ENCODE measurements around the gene ADGRD2.

The ADGRD2 gene

DNA sequence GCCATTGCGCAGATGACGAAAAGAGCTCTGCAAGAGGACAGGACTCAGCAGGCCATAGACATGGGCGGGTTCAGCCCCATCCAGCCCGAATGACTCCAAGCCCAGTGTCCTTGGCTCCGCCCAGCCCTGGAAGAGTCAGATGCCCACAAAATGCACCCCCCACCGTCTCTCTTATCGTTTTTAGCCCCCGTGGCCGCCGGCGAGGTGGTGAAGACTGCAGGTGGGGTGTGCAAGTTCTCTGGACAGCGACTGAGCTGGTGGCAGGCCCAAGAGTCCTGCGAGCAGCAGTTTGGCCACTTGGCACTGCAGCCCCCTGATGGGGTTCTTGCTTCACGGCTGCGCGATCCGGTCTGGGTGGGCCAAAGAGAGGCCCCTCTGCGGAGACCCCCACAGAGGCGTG lies 2.1 kb downstream of the ADGRD2 start:
- H3K36me3 ChIP-seq (ENCODE audit: control insufficient read depth, low read depth, low read length), result no peaks in the 10 kb centered on the region
- H3K27ac ChIP-seq (ENCODE audit: low read length), result no peak overlapping the region
- no peak overlapping the region for H3K9ac ChIP-seq (ENCODE audit: low read length)
- H3K27me3 ChIP-seq (ENCODE audit: control insufficient read depth, insufficient read depth, low read length), result peaks cover 36% of the 10 kb centered on the region
- peaks cover 8% of the 10 kb centered on the region for H3K4me1 ChIP-seq (ENCODE audit: control insufficient read depth, low read depth, low read length)
- H3K4me3 ChIP-seq (ENCODE audit: low read length), result no peak overlapping the region
- H3K9me3 ChIP-seq (ENCODE audit: control insufficient read depth, low read depth, low read length), result no peaks in the 10 kb centered on the region

GRCh38 chr9:124452841-124453585 lies 2.8 kb downstream of the ADGRD2 start:
- peaks cover 36% of the 10 kb centered on the region for H3K27me3 ChIP-seq (ENCODE audit: control insufficient read depth, insufficient read depth, low read length)
- H3K4me1 ChIP-seq (ENCODE audit: control insufficient read depth, low read depth, low read length), result peaks cover 8% of the 10 kb centered on the region
- no peak overlapping the region for H3K9ac ChIP-seq (ENCODE audit: low read length)
- no peaks in the 10 kb centered on the region for H3K36me3 ChIP-seq (ENCODE audit: control insufficient read depth, low read depth, low read length)
- no peak overlapping the region for H3K27ac ChIP-seq (ENCODE audit: low read length)
- no peaks in the 10 kb centered on the region for H3K9me3 ChIP-seq (ENCODE audit: control insufficient read depth, low read depth, low read length)
- H3K4me3 ChIP-seq (ENCODE audit: low read length), result peak overlapping the region; percentile 39

DNA sequence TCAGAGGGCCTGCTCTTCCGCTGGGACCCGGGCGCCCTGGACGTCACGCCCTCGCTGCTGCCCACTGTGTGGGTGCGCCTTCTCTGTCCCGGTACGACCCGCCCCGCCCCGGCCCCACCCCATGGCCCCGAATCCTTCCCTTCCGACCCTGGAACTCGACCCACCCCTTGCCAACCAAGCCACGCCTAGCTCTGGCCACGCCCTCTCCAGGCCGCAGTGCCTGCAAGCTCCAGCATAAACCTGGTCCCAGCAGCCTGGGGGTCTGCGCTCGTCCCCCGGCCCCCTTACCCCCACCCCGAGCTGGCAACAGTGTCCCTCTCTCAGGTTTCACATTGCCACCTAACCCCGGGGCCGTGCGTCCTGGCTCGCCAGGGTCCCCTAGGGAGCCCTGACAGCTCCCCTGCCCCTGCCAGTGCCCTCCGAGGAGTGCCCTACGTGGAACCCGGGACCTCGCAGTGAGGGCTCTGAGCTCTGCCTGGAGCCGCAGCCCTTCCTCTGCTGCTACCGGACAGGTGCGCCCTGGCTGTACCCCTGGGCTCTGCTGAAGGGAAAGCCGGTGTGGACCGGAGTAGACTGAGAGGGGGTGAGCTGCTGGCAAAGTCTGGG lies 3.4 kb downstream of the ADGRD2 start:
- peak overlapping the region; percentile 39 for H3K4me3 ChIP-seq (ENCODE audit: low read length)
- no peak overlapping the region for H3K9ac ChIP-seq (ENCODE audit: low read length)

GRCh38 chr9:124454296-124454695 lies 4.0 kb downstream of the ADGRD2 start:
- H3K4me3 ChIP-seq (ENCODE audit: low read length), result no peak overlapping the region
- no peaks in the 10 kb centered on the region for H3K36me3 ChIP-seq (ENCODE audit: control insufficient read depth, low read depth, low read length)
- no peaks in the 10 kb centered on the region for H3K9me3 ChIP-seq (ENCODE audit: control insufficient read depth, low read depth, low read length)
- H3K9ac ChIP-seq (ENCODE audit: low read length), result no peak overlapping the region
- H3K27me3 ChIP-seq (ENCODE audit: control insufficient read depth, insufficient read depth, low read length), result peaks cover 36% of the 10 kb centered on the region
- H3K4me1 ChIP-seq (ENCODE audit: control insufficient read depth, low read depth, low read length), result peaks cover 8% of the 10 kb centered on the region
- no peak overlapping the region for H3K27ac ChIP-seq (ENCODE audit: low read length)

More for the DNA sequence above, 3.4 kb downstream of the ADGRD2 start:
- peaks cover 8% of the 10 kb centered on the region for H3K4me1 ChIP-seq (ENCODE audit: control insufficient read depth, low read depth, low read length)
- H3K27ac ChIP-seq (ENCODE audit: low read length), result no peak overlapping the region
- H3K9me3 ChIP-seq (ENCODE audit: control insufficient read depth, low read depth, low read length), result no peaks in the 10 kb centered on the region
- peaks cover 36% of the 10 kb centered on the region for H3K27me3 ChIP-seq (ENCODE audit: control insufficient read depth, insufficient read depth, low read length)
- H3K36me3 ChIP-seq (ENCODE audit: control insufficient read depth, low read depth, low read length), result no peaks in the 10 kb centered on the region

DNA sequence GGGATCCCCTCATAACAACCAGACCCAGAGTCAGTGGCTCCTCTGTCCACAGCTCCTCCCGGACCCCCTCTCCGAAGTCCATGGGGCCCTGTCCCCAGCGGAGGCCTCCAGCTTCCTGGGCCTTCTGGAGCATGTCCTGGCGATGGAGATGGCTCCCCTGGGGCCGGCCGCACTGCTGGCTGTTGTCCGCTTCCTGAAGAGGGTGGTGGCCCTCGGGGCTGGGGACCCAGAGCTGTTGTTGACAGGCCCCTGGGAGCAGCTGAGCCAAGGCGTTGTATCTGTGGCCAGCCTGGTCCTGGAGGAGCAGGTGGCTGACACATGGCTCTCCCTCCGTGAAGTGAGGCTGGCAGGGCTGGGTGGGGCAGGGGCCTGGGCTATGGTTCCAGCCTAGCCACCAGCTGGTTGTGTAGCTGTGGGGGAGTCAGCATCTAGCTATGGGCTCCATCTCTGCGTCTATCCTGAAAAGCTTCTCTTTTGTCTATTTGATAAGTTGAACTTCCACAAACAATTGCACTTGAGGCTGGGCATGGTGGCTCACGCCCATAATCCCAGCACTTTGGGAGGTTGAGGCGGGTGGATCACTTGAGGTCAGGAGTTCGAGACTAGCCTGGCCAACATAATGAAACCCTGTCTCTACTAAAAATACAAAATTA lies 4.7 kb downstream of the ADGRD2 start:
- H3K36me3 ChIP-seq (ENCODE audit: control insufficient read depth, low read depth, low read length), result no peaks in the 10 kb centered on the region
- H3K9me3 ChIP-seq (ENCODE audit: control insufficient read depth, low read depth, low read length), result no peaks in the 10 kb centered on the region
- no peak overlapping the region for H3K4me3 ChIP-seq (ENCODE audit: low read length)
- H3K9ac ChIP-seq (ENCODE audit: low read length), result no peak overlapping the region
- no peak overlapping the region for H3K27ac ChIP-seq (ENCODE audit: low read length)
- H3K27me3 ChIP-seq (ENCODE audit: control insufficient read depth, insufficient read depth, low read length), result peaks cover 36% of the 10 kb centered on the region
- H3K4me1 ChIP-seq (ENCODE audit: control insufficient read depth, low read depth, low read length), result peaks cover 8% of the 10 kb centered on the region

- Histone ChIP-seq H3K9ac (ENCODE audit: low read length) (no peak overlapping the region), H3K36me3 (ENCODE audit: control insufficient read depth, low read depth, low read length) (no peaks in the 10 kb centered on the region), H3K4me1 (ENCODE audit: control insufficient read depth, low read depth, low read length) (peaks cover 7% of the 10 kb centered on the region), H3K27me3 (ENCODE audit: control insufficient read depth, insufficient read depth, low read length) (peaks cover 31% of the 10 kb centered on the region), H3K4me3 (ENCODE audit: low read length) (no peak overlapping the region), H3K9me3 (ENCODE audit: control insufficient read depth, low read depth, low read length) (no peaks in the 10 kb centered on the region), H3K27ac (ENCODE audit: low read length) (no peak overlapping the region)
Observed at GRCh38 chr9:124455820-124456219, 5.6 kb downstream of the ADGRD2 start.

DNA sequence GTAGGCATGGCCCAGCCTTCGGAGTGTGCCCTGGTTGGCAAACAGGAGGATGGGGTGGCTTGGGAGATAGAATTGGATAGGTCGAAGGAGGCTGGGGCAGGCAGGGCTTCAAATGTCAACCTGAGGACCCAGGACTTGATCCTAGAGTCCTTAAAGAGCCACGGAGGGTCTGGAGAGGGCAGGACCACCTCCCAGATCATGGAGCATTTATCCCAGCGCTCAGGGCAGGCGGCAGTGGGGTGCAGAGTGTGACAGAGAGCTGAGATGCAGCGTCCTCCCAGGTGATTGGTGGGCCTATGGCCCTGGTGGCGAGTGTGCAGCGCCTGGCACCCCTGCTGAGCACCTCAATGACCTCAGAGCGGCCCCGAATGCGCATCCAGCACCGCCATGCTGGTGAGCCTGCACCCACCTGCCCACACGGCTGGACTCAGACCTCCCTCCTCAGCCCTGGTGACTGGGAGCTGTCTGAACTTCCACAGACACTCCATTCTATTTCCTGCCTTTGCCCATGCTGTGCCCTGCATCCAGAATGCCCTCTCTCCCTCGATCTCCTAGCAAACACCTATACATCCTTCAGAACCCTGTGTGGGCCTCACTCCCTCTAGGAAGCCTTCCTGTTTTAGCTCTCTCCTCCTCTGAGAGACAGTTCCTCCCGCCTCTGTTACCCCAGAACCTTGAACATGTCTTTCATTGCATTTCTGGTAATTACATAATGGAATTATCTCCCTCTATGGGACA lies 6.3 kb downstream of the ADGRD2 start:
- Histone ChIP-seq H3K9ac (ENCODE audit: low read length) (no peak overlapping the region), H3K4me1 (ENCODE audit: control insufficient read depth, low read depth, low read length) (no peaks in the 10 kb centered on the region), H3K9me3 (ENCODE audit: control insufficient read depth, low read depth, low read length) (no peaks in the 10 kb centered on the region), H3K36me3 (ENCODE audit: control insufficient read depth, low read depth, low read length) (no peaks in the 10 kb centered on the region), H3K4me3 (ENCODE audit: low read length) (no peak overlapping the region), H3K27me3 (ENCODE audit: control insufficient read depth, insufficient read depth, low read length) (peaks cover 25% of the 10 kb centered on the region), H3K27ac (ENCODE audit: low read length) (no peak overlapping the region)

GRCh38 chr9:124457079-124457886 lies 7.0 kb downstream of the ADGRD2 start:
- Histone ChIP-seq H3K27ac (ENCODE audit: low read length) (no peak overlapping the region), H3K4me3 (ENCODE audit: low read length) (no peak overlapping the region), H3K9ac (ENCODE audit: low read length) (no peak overlapping the region), H3K27me3 (ENCODE audit: control insufficient read depth, insufficient read depth, low read length) (peaks cover 17% of the 10 kb centered on the region), H3K9me3 (ENCODE audit: control insufficient read depth, low read depth, low read length) (no peaks in the 10 kb centered on the region), H3K36me3 (ENCODE audit: control insufficient read depth, low read depth, low read length) (no peaks in the 10 kb centered on the region), H3K4me1 (ENCODE audit: control insufficient read depth, low read depth, low read length) (no peaks in the 10 kb centered on the region)

DNA sequence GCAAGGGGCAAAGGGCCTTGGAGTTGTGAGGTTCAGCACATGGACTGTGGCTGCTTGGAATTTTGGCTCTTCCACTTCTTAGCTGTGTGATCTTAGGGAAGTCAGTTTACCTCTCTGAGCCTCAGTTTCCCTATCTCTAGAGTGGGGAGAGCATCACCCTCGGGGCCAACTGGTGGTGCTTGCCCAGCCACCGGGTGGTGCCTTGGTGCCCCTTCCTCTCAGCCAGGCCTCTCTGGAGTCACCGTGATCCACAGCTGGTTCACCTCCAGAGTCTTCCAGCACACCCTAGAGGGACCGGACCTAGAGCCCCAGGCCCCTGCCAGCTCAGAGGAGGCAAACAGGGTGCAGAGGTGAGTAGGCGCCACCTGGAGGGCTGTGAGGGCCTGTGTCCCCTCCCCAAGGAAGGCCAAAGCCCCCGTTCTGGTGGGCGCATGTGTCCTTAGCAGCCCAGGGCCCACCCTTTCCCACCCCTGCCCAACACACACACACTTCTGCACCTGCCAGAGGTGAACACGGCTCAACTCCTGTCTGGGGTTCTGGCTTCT lies 7.7 kb downstream of the ADGRD2 start:
- Histone ChIP-seq H3K9me3 (ENCODE audit: control insufficient read depth, low read depth, low read length) (no peaks in the 10 kb centered on the region), H3K27me3 (ENCODE audit: control insufficient read depth, insufficient read depth, low read length) (peaks cover 10% of the 10 kb centered on the region), H3K36me3 (ENCODE audit: control insufficient read depth, low read depth, low read length) (no peaks in the 10 kb centered on the region), H3K27ac (ENCODE audit: low read length) (no peak overlapping the region), H3K9ac (ENCODE audit: low read length) (no peak overlapping the region), H3K4me1 (ENCODE audit: control insufficient read depth, low read depth, low read length) (no peaks in the 10 kb centered on the region), H3K4me3 (ENCODE audit: low read length) (no peak overlapping the region)

DNA sequence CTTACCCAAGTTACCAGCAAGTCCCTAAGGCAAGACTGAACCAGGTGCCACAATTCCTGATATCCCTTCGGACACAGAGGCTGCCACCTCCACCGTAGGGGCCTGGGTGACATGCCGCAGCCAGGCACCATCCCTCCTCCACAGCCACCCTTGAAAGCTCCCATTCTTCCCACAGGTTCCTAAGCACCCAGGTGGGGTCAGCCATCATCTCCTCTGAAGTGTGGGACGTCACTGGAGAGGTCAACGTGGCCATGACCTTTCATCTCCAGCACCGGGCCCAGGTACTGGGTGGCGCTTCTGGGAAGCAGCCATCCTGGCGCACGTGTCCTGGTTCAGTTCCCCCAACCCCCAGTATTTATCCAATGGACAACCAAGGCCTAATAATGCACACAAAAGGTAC lies 8.2 kb downstream of the ADGRD2 start:
- H3K9me3 ChIP-seq (ENCODE audit: control insufficient read depth, low read depth, low read length), result no peaks in the 10 kb centered on the region
- no peak overlapping the region for H3K4me3 ChIP-seq (ENCODE audit: low read length)
- H3K4me1 ChIP-seq (ENCODE audit: control insufficient read depth, low read depth, low read length), result no peaks in the 10 kb centered on the region
- H3K27ac ChIP-seq (ENCODE audit: low read length), result no peak overlapping the region
- no peak overlapping the region for H3K9ac ChIP-seq (ENCODE audit: low read length)
- H3K36me3 ChIP-seq (ENCODE audit: control insufficient read depth, low read depth, low read length), result no peaks in the 10 kb centered on the region
- H3K27me3 ChIP-seq (ENCODE audit: control insufficient read depth, insufficient read depth, low read length), result peaks cover 6% of the 10 kb centered on the region

All from iPS-18a (cell line).